T-helper 1 cell treated with Interleukin-12 subunit alpha and Interleukin-12 subunit beta and Interleukin-4 antibody, amounts not matched to agents 30 μg/mL and 1 μg/mL, for 36 hours (primary cell): ENCODE data around the gene CFAP100.

Source experiments
- H3K27ac Mint-ChIP-seq: one replicate; pipeline ENCODE4 v1.8.0; 2021; ENCODE audit warnings: mild to moderate bottlenecking, mixed read lengths
- H3K27me3 Mint-ChIP-seq: one replicate; pipeline ENCODE4 v1.8.0; 2021; ENCODE audit warnings: low read depth, mixed read lengths
- H3K36me3 Mint-ChIP-seq: one replicate; pipeline ENCODE4 v1.8.0; 2021; ENCODE audit warnings: low read depth, mixed read lengths
- H3K4me1 Mint-ChIP-seq: one replicate; pipeline ENCODE4 v1.8.0; 2021; ENCODE audit warnings: low read depth, mixed read lengths
- H3K4me3 Mint-ChIP-seq: one replicate; pipeline ENCODE4 v1.8.0; 2021; ENCODE audit warnings: mild to moderate bottlenecking, moderate library complexity, mixed read lengths
- H3K9me3 Mint-ChIP-seq: one replicate; pipeline ENCODE4 v1.8.0; 2021; ENCODE audit warnings: mixed read lengths

The CFAP100 gene

DNA sequence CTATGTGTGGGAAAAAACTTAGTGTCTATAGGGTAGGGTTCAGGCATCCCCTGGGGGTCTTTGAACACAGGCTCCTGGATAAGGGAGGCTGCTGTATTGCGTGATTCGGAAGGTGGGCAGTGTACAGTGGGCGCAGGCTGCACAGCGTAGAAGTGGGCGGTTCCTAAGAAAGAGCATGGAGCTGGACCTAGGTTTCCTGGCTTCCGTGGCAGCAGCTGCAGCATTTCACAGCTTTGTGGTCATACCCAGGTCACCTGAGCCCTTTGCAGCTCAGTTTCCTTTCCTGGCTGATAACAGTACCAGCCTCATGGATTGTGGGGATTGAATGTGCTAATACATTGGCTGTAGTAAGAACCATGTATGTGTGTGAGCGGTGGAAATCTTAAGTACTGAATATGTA is 22.2 kb downstream of the CFAP100 start:
- H3K4me1 Mint-ChIP-seq, result no peaks in the 10 kb centered on the region
- no peak overlapping the region for H3K4me3 Mint-ChIP-seq
- H3K27me3 Mint-ChIP-seq, result peaks cover 8% of the 10 kb centered on the region
- H3K36me3 Mint-ChIP-seq, result no peaks in the 10 kb centered on the region
- H3K9me3 Mint-ChIP-seq, result no peaks in the 10 kb centered on the region
- H3K27ac Mint-ChIP-seq, result no peak overlapping the region

DNA sequence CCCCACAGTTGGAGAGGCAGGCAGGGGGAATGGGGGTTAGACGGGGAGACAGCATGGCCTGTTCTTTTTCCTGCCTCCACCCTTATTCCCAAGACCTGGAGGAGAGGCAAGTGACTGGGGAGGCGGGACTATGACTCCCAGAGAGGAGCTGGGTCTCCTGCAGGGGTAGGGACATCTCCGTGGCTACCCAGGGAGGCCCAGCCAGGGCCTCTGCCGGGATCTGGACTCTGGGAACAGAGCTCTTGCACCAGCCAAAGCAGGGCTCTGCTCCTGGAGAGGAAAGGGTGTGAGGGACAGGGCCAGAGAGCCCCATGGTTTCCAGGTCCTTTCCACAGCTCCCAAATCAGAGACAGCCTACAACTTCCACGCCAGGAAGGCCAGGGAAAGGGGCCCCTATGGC is 22.8 kb downstream of the CFAP100 start:
- H3K9me3 Mint-ChIP-seq, result no peaks in the 10 kb centered on the region
- H3K27me3 Mint-ChIP-seq, result peaks cover 2% of the 10 kb centered on the region
- no peaks in the 10 kb centered on the region for H3K36me3 Mint-ChIP-seq
- H3K4me3 Mint-ChIP-seq, result no peak overlapping the region
- no peak overlapping the region for H3K27ac Mint-ChIP-seq
- H3K4me1 Mint-ChIP-seq, result no peaks in the 10 kb centered on the region

DNA sequence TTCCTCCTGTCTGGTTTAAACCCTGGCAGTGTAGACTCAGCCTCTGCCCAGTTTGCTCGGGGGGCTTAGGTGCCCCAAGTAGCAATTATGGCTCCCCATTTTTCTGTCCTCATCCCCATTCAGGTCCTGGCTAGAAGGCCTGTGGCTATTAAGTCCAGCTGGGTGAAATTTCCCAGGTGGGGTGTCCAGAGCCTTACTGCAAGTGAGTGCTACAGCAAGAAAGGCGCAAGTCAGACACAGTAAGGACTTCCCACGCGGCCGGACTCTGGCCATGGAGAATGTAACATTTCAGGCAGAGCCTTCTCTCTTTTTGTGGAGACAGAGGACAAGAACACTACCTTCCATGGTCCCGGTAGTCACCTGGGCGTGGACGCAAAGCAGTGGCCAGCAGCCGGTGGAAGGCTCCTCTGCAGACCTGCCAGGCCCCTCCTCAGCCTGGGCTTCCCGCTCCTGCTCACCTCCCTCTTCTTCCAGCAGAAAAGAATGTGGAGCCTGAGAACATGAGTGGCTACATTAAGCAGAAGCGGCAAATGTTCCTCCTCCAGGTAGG is 23.3 kb downstream of the CFAP100 start:
- Mint-ChIP-seq H3K4me3 (no peak overlapping the region), H3K27me3 (no peaks in the 10 kb centered on the region), H3K36me3 (no peaks in the 10 kb centered on the region), H3K4me1 (no peaks in the 10 kb centered on the region), H3K9me3 (no peaks in the 10 kb centered on the region), H3K27ac (no peak overlapping the region)

DNA sequence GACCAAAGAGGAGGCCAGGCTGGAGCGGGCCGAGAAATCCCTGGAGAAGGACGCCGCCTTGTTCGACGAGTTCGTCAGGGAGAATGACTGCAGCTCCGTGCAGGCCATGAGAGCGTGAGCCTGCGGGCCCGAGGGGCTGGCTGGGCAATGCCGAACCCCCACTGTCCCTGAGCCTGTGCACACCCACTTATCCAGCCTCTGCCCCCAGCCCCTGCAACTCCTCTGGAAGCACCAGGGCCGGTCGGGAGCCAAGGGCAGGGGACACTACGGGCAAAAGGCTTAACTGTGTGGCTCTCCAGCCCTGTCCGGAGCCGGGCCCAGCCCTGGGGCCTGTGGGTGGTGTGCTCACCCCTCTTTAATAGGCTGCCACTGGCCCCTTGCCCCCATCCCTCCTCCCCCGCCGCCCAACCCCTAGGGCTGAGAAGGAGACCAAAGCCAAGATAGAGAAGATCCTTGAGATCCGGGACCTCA is 24.0 kb downstream of the CFAP100 start:
- Mint-ChIP-seq H3K36me3 (no peaks in the 10 kb centered on the region), H3K27ac (no peak overlapping the region), H3K27me3 (no peaks in the 10 kb centered on the region), H3K4me3 (no peak overlapping the region), H3K9me3 (no peaks in the 10 kb centered on the region), H3K4me1 (no peaks in the 10 kb centered on the region)

DNA sequence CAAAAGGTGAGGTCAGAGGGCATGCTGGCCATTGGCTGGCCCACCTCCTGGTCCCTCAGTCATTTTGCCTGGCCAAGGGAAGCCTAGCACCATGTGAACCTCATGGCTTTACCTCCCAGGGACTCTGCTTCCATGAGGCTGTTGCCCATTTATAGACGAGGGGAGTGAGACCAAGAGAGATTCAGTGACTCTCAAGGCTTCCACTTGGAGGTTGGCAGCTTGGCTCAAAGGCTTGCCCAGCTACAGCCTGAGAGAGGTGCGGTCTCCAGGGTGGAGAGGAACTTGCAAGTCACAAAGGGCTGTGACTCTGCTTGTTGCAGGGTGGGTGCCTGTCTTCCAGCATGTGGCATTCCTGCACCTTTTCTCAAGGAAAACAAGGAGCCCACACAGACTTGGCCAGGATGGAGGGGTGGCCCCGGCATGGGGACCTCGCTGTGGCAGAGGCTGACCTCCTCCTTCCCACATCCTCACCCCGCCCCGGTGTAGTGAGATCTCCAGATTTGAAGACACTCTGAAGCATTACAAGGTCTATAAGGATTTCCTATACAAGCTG is 24.5 kb downstream of the CFAP100 start:
- Mint-ChIP-seq H3K4me3 (no peak overlapping the region), H3K27me3 (no peaks in the 10 kb centered on the region), H3K4me1 (no peaks in the 10 kb centered on the region), H3K36me3 (no peaks in the 10 kb centered on the region), H3K9me3 (no peaks in the 10 kb centered on the region), H3K27ac (no peak overlapping the region)

DNA sequence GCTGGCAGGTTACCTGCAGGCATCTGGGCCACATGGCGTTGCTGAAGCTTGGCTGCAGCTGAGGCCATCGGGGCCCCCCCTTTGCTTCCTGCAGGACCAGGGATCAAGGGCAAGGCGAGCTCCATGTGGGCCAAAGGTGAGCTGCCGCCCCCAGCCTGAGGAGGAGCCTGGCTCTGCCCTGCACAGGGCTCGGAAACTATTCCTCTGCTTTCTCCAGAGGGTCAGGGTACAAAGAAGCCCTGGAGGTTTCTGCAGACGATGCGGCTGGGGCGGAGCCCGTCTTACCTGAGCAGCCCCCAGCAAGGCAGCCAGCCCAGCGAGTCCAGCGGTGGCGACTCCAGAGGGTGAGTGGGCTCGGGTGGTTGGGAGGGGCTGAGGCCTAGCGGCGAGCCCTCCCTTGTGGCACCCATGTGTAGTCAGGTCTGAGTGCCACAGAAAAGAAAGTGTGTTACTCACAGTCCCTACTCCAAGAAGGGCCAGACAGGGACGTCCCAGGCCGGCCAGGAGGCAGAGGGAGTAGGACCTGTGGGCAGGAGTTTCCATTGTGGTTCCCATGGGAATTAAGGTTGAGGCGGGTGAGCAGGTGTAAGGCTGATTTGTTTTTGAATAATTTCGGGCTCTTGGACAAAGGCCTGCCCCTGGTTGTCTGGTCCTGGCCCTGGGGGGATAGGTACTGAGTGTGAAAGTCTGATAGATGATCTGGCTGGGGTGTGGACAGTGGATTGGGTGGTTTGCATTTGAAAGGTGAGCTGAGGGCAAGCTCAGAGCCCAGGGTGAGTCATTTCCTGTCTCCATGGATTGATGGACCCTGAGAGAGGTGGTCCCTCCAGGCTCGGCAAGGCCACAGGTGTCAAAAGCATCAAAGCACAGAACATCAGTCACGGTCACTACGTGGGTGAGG is 25.4 kb downstream of the CFAP100 start:
- no peaks in the 10 kb centered on the region for H3K4me1 Mint-ChIP-seq
- H3K36me3 Mint-ChIP-seq, result no peaks in the 10 kb centered on the region
- H3K27ac Mint-ChIP-seq, result no peak overlapping the region
- no peak overlapping the region for H3K4me3 Mint-ChIP-seq
- H3K9me3 Mint-ChIP-seq, result no peaks in the 10 kb centered on the region
- H3K27me3 Mint-ChIP-seq, result no peaks in the 10 kb centered on the region

DNA sequence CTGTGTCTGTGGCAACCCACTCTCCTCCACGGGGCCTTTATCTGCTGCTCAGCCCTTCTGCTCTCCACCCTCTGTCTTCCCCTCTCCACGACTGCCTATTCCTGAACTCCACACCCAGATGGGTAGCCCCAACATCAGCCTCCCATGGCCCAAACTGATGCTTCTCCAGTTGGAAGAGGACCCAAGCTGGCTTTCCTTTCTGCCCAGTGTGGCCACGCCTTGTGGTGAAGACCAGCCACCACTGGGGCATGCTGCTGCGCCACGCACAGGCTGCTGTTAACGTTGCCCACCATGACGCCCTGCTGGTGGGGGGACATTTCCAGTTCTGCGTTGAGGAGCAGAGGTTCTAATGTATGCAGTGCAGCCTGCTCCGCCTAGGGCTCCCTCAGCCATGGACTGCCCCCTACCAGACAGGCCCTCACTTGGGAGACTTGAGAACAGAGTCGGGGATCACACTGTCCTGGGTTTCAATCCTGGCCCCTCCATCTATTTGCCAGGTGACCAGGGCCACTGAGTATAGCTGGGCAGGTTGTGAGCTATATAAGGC is 26.9 kb downstream of the CFAP100 start:
- Mint-ChIP-seq H3K36me3 (peaks cover 2% of the 10 kb centered on the region), H3K4me3 (no peak overlapping the region), H3K9me3 (peaks cover 9% of the 10 kb centered on the region)

DNA sequence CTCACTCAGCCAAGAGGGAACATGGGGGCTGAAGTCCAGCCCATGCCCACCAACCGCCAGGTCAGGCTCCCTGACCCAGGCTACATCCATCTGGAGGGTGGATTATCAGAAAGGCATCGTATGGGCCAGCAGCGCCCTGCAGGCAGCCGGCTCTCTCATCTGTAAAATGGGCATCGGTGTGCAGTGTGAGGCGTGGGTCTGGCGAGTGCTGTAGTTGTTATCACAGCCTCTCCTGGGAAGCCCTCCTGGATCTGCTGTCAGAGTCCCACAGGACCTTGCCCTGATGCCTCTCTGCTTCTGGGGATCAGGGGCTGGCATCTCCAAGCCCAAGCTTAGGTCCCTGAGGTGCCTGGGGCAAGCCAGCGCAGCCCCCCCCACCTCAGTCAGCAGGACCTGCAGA is 27.4 kb downstream of the CFAP100 start:
- H3K27me3 Mint-ChIP-seq, result no peaks in the 10 kb centered on the region
- no peak overlapping the region for H3K27ac Mint-ChIP-seq
- no peaks in the 10 kb centered on the region for H3K4me1 Mint-ChIP-seq
- peaks cover 2% of the 10 kb centered on the region for H3K36me3 Mint-ChIP-seq
- H3K9me3 Mint-ChIP-seq, result peaks cover 9% of the 10 kb centered on the region
- H3K4me3 Mint-ChIP-seq, result no peak overlapping the region

More for the DNA sequence above, 26.9 kb downstream of the CFAP100 start:
- H3K4me1 Mint-ChIP-seq, result no peaks in the 10 kb centered on the region
- no peak overlapping the region for H3K27ac Mint-ChIP-seq
- no peaks in the 10 kb centered on the region for H3K27me3 Mint-ChIP-seq

DNA sequence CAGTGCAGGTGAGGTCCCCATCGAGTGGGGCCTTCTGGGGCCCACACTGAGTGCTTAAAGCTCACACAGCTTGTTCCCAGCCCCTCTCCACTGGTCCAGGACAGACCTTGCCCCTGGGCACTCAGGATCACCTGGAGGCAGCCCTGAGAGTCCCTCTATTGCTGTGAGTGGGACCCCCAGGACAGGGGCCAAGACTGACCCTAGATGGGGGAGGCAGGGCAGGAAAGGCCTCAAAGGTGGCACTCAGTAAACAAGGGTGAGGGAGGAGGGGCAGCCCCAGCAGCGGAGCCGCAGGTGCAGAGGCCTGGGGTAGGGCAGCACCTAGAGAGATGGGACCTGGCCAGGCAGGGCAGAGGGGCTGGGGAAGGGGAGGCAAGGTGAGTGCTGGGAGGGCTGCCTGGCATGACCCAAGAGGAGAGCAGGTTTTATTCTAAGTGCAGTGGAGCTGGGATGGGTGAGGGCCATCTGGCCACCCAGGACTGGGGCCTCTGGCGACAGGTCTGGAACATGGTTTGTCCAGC is 27.9 kb downstream of the CFAP100 start:
- H3K36me3 Mint-ChIP-seq, result peaks cover 3% of the 10 kb centered on the region
- no peaks in the 10 kb centered on the region for H3K27me3 Mint-ChIP-seq
- H3K9me3 Mint-ChIP-seq, result peaks cover 9% of the 10 kb centered on the region
- no peak overlapping the region for H3K27ac Mint-ChIP-seq
- no peak overlapping the region for H3K4me3 Mint-ChIP-seq
- no peaks in the 10 kb centered on the region for H3K4me1 Mint-ChIP-seq

DNA sequence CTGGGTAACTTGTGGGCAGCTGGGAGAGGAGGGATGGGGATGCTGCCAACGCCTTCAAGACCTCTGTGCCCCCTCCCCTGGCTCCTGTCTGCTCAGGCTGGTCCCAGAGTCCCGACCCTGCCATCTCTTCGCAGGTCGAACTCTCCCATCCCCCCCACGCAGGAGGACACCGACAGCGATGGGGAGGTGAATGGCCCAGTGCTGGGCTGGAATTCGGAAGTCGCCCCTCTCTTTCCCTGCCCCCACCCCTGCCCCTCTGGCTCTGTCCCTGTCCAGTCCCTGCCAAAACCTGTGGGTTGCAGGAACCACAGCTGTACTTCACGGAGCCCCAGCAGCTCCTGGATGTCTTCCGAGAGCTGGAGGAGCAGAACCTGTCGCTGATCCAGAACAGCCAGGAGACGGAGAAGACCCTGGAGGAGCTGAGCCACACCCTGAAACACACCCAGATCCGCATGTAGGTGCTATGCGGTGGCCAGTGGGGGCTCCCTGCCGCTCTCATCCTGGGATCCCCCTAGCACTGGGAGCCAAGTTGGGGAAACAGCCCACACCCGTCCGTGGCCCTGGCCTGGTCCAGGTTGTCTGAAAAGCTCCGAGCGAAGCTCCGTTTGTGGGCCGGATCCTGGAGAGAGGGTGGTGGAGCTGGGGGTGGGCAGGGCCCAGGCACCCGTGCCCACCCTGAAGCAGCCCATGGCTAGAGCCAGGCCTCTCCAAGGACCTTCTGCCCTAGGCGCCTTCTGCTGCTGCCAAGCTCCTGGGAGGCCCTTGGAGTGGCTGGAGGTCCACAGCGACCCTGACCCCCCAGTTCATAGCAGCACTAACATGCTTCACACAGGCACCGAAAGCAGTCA is 28.7 kb downstream of the CFAP100 start:
- H3K36me3 Mint-ChIP-seq, result peaks cover 4% of the 10 kb centered on the region
- no peaks in the 10 kb centered on the region for H3K4me1 Mint-ChIP-seq
- no peak overlapping the region for H3K27ac Mint-ChIP-seq
- H3K27me3 Mint-ChIP-seq, result no peaks in the 10 kb centered on the region
- H3K9me3 Mint-ChIP-seq, result peaks cover 9% of the 10 kb centered on the region
- no peak overlapping the region for H3K4me3 Mint-ChIP-seq

DNA sequence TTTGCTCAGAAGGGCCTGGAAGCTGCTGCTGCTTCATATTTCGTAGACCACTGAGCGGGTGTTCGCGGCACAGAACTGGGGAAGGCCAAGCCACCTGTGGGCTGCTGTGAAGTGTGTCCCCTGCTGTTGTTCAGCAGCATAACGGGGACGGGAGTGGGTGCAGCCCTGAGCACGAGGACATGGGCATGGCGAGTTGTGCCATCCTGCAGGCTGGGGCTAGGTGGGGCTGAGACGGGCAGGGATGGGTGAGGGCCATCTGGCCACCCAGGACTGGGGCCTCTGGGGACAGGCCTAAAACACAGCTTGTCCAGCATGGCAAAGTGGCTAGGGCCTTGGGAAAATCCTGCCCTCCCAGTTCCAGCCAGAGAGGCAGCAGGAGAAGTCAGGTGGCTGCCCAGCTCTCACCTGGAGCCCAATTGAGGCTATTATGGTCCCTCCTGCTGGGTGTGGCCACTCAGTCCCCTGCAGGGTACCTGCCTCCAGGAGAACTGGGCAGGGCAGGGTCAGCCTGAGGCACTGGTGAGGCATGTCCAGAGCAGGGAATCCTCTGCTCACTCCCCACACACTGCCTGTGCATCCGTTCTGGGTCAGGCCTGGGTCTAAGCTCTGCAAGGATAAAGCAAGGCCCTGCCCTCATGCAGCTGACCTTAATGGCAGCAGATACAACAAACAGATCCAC is 29.5 kb downstream of the CFAP100 start:
- peaks cover 4% of the 10 kb centered on the region for H3K36me3 Mint-ChIP-seq
- H3K4me3 Mint-ChIP-seq, result no peak overlapping the region
- H3K27ac Mint-ChIP-seq, result no peak overlapping the region
- peaks cover 9% of the 10 kb centered on the region for H3K9me3 Mint-ChIP-seq
- H3K4me1 Mint-ChIP-seq, result no peaks in the 10 kb centered on the region
- H3K27me3 Mint-ChIP-seq, result no peaks in the 10 kb centered on the region

DNA sequence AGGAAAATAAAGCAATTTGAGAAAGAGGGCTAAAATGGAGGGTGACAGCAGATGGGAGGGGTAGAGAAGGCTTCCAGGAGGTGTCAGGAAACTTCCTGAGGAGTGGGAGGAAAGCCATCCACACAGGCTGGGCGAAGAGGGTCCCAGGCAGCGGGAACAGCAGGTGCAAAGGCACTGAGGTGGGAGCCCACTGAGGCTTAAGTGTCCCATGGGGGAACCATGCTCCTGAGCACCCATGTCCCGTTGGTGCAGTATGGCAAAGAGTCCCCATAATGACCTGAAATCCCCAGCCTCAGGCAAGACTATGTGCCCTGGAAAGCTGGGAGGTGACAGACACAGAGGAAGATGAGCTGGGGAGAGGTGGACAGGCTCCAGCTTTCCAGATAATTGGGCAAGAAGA is 30.0 kb downstream of the CFAP100 start:
- no peak overlapping the region for H3K4me3 Mint-ChIP-seq
- H3K36me3 Mint-ChIP-seq, result peaks cover 4% of the 10 kb centered on the region
- no peak overlapping the region for H3K27ac Mint-ChIP-seq
- H3K27me3 Mint-ChIP-seq, result no peaks in the 10 kb centered on the region
- no peaks in the 10 kb centered on the region for H3K4me1 Mint-ChIP-seq
- H3K9me3 Mint-ChIP-seq, result peaks cover 9% of the 10 kb centered on the region

DNA sequence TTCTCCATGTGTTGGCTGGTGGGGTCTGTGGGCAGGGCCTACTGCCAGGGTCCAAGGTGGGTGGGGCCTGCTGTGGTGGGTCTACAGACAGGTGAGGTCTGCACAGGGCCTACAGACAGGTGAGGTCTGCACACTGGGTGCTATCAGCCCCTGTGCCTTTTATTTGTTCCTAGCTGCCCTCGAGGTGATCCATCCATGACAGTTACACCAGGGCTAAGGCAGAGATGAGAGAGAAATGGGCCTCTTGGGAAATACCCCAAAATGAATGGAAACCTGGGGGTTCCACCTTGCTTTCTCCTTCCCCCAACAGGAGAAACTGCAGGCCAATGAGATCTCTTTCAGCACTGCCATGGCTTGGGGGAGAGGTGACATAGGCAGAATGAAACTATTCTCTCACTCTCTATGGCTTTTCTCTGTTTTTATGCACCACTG is 36.4 kb downstream of the CFAP100 start:
- Mint-ChIP-seq H3K9me3 (peaks cover under 1% of the 10 kb centered on the region), H3K4me3 (no peak overlapping the region), H3K27ac (no peak overlapping the region)

More for the DNA sequence above, 36.4 kb downstream of the CFAP100 start:
- no peaks in the 10 kb centered on the region for H3K27me3 Mint-ChIP-seq
- peaks cover 2% of the 10 kb centered on the region for H3K36me3 Mint-ChIP-seq
- H3K4me1 Mint-ChIP-seq, result no peaks in the 10 kb centered on the region
